ENCODE measurements around the gene PDLIM5.
"Not testable (repeated sequence)": the region's sequence is repeated elsewhere in the genome, so short reads cannot be mapped to it uniquely, and the experiment has no call there.

PDLIM5 gene

DNA sequence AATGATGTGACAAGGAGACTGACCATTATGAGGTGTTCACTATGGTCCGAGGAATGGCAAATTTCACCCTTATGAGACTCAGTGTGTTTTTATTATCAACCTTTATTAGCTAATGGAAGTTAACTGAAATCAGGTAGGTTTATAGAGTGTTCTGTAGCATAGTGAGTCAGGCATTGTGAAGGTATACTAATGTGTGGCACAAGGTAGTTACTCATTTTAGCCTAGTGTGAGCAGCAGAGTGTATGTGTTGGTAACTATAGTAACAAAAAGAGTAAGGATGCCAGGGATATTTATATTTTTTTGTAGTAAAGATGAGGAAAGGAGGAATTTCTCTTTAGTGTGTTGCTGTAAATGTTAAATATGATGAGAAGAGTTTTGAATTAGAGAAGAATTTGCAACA is 12.0 kb downstream of the PDLIM5 start:
- DNase-seq, result no peak

DNA sequence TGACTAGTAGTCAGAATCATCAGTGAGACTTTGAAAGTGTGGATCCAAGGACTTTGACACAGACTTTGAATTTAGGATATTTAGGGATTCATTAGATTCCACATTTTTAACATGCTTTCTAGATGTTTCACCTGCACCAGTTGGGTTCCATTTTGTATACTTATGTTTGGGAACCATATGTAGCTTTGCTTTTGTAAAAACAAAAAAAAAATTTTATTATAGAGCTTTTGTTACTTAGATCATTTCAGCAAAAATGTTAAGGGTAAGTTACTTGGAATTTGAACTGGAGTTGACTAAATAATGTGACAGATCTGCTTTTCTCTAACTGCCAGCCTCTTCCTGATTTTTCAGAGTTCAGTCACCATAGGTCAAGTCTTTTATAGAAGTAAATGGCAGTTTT is 14.6 kb downstream of the PDLIM5 start:
- no peak for DNase-seq

DNA sequence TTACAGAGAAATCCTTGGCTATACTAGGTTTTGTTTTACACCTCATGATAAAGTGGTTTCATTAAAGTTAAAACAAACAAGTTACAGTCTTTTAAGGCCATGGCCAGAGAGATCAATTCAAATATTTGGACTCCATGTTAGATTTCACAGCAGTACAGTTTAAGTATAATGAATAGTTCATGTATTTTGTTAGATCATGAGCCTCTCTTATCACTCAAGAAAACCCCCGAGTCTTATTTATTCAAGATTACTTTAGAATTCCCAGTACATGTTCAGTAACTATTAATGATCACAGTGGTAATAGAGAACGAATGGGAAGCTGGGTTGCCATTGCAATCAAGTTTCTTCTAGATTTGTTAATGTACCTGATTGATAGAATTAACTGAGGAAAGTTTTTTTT is 15.2 kb downstream of the PDLIM5 start:
- no peak for DNase-seq

DNA sequence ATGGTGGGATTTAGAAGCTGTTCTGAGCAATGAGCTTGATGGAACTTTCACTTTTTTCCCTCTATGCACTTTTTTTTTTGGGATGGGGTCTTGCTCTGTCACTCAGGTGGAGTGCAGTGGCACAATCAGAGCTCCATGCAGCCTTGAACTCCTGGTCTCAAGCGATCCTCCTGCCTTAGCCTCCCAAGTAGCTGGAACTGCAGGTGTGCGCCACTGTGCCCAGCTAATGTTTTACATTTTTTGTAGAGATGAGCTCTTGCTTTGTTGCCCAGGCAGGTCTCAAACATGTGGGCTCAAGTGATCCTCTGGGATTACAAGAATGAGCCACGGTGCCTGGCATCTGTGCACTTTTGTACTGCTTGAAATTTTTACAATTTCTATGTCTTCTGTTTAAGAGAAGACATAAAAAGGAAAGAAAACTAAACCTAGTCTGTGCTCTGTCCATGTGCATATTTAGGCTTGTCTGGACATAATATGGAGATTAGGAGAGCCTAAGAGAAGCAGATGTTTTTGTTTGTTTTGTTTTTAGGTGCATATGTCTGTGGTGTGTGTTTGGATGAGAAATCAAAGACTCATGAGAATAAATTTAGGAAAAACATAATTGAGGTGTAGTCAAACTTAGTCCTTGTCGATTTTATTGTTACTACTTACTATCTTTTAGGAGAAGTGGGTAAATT is 16.5 kb downstream of the PDLIM5 start:
- no peak for DNase-seq

DNA sequence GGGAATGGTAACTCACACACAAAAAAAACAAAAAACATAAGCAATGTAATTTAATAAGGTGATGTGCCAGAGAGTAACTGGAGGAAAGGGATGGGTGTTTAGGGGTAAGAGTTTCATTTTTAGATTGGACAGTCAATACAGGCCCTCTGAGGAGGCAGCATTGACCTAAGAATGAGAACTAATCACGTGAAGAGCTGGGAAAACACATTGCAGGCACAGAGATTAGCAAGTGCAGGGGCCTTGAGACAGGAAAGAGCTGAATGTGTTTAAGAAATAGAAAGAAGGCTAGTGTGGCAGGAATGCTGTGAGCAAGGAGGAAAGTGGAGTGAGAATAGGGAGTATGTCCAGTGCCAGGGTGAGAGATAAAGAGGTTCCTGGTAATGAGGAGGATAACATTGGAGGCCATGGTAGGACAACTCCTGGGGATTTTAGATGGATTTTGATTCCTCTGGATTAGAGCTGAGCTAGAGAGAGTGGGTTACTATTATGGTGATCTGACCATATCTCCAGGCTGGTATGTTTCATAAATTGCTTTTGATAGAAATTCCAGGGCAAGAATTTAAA is 17.6 kb downstream of the PDLIM5 start:
- DNase-seq, result no peak

DNA sequence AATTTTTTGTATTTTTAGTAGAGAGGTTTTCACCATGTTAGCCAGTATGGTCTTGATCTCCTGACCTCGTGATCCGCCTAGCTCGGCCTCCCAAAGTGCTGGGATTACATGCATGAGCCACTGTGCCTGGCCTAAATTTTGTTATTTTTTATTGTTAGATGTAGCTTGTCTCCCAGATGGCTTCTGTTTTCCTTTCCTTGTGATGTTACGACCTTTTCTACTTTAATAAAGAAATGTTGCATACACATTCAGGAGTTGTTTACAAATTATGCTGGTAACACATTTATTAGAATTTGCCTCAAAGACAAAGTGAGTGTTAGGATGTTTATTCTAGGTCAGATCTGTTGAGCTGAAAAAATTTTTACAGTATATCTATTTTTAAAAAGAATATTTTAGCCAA is 18.4 kb downstream of the PDLIM5 start:
- no peak for DNase-seq

DNA sequence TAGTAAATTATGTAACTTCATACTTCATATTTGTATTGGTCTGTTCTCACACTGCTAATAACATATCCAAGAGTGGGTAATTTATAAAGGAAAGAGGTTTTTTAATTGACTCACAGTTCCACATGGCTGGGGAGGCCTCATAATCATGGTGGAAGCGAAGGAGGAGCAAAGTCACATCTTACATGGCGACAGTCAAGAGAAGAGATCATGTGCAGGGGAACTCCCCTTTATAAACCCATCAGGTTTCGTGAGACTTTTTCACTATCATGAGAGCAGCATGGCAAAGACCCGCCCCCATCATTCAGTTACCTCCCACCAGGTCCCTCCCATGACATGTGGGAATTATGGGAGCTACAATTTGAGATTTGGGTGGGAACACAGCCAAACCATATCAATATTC is 19.0 kb downstream of the PDLIM5 start:
- DNase-seq, result not testable (repeated sequence)

DNA sequence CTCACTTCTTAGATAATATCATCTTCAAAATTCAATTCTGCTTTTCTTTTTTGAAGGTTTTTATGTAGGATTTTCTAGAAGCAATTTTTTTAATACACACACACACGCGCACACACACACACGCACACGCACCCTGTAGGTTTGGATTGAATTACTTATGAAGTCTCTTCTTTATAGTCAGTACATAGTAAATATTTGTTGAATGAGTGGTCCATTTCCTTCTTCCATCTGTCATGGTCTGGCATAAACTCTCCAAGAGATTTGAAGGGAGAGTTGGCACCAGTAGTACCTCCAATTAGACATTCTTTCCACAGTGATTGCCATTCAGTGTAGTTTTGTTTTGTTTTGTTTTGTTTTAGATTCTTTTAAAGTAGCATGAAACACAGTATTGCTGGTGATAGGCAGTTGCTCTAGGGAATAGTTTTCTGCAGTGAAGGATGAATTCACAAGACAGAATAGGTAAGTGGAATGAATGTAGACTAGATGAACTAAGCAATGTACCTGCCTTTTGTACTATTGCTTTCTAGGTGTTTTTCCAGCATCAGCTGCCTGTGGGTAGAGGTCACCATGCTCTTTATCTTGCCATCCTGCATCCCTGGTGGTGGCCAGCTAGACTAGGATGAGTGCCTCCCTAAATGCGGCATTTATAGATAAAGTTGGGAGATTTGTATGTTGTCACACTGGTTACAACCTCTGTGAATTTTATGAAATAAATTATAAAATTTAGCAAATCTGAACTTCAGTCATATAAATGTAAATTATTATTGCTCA is 20.5 kb downstream of the PDLIM5 start:
- peak; percentile 78 for DNase-seq

DNA sequence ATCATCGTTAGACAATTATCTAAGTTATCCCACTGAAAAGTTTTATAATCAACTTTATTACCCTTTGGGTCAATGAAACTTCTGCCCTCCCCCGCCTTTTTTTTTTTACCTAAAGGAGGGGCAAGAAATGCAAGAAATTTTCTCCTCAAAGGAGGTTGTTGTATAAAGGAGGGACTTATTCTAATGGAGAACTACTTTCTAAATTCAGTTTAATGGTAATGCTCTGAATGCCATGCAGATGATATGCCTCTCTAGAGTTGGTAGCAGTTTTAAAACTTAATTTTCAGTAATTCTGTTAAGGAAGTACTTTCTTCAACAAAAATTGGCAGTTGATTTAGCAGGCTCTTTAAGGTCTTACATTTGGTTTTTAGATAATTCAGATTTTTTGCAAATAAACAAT is 23.3 kb downstream of the PDLIM5 start:
- DNase-seq, result no peak

DNA sequence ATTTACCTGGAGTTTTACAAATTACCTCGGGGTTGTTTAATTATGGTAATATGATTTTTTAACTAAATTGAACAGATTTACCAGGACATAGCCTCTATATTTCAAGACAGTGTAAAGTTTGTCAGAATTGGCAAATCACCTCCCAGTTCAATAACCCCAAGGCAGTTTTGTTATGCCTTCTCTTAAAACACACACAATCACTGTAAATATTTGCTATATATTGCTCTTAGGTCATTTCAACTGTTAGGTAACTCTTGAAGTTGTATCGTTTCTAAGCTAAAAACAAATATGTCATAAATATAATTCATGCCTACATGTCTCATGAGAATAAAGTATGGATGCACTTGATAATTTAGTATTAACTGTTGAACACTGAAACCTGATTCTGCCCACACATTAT is 24.1 kb downstream of the PDLIM5 start:
- no peak for DNase-seq

DNA sequence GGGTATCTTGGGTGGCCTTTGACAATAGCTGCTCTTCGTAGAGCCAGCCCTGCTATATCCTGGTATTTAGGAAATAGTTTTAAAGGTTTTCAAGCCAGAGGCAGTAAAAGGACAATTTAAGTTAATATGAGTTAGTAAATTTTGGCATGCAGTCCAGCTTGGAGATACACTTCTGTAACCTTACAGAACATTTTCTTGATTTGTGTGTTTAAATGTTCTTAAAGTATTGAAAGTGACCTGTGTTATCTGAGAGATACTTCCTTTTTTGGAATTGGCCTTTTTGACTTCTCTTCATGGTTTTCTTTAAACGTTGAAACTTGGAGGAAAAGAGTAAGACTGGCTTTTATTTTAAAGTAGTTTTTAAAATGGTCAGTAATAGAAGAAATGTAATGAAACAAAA is 25.5 kb downstream of the PDLIM5 start:
- no peak for DNase-seq

DNA sequence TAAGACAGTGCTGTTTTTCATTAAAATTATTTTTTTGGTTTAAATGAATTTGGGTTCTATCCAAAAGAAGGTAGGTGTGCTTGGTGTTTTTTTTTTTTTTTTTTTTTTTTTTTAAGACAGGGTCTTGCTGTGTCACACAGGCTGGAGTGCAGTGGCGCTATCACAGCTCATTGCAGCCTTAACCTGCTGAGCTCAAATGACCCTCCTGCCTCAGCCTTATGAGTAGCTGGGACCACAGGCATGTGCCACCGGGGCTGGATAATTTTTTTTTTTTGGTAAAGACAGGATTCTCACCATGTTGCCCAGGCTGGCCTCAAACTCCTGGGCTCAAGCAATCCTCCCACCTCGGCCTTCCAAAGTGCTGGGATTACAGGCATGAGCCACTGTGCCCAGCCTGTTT is 27.1 kb downstream of the PDLIM5 start:
- not testable (repeated sequence) for DNase-seq

DNA sequence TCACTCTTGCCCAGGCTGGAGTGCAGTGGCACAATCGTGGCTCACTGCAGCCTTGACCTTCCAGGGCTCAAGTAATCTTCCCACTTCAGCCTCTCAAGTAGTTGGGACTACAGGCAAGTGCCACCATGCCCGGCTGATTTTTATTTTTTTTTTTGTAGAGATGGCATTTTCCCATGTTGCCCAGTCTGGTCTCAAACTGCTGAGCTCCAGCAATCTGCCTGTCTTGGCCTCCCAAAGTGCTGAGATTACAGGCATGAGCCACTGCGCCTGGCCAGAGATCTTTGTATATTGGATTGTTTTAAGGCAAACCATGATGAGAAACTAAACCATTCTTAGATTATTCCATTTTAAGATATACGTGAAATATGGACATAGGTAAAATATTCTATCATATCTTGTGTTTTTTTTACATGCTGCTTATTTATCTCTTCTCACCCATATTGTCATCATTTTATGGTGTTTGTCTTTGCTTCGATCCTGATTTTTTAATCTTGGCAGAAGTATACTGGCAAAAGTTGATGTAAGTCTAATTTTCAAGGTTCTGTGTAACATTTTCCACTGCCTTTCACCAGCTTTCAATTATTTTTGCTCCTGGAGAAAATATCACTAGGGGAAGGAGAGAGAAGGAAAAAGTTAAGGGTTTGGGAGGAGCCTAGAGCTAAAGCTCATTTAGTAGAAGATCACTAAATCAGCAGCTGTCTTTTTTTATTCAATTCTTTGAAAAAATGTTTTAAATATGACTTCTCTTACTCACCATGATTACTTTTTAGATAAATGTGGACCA is 27.8 kb downstream of the PDLIM5 start:
- DNase-seq, result no peak

DNA sequence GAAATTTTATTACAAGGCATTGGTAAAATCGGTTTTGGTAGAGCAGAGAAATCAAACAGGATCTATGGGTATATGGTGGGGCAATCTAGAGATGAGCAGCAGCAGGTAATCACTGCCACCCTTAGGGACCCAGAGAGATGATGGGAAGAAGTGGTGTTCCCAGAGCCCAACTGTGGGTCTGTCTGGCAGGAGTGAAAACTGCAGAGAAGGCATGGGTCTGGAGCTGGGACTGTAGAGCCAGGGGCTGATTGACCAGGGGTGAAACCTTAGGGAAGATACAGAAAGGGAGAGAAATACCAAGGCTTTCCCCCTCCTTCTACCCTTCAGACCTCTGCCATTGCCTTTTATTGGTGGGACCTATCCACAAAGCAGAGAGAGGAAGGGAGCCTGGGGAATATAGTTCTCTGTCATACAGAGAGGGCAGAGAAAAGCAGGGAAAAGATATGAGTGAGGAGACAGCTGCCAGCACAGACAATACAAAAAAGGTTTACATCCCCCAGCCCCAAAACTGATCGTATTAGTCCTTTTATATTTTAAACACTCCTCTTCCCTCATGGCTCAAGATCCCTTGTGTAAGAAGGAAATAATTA is 28.7 kb downstream of the PDLIM5 start:
- no peak for DNase-seq

DNA sequence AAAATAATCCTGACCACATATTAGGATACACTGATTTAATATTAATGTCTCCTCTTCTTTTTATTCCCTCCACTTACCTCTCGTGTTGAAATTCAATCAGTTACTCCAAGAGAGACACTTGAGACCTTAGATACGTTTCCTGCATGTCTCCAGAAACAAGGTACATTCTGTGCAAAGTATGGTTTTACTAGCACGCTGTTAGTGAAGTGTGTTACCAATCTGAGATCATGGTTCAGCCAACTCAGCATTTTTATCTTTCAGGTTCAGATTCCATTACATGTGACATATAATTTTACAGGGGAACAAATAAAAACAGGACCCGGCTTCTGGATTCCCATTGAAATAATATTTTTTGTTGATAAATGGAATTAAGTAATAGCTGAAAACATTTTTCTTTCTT is 32.2 kb downstream of the PDLIM5 start:
- DNase-seq, result no peak

DNA sequence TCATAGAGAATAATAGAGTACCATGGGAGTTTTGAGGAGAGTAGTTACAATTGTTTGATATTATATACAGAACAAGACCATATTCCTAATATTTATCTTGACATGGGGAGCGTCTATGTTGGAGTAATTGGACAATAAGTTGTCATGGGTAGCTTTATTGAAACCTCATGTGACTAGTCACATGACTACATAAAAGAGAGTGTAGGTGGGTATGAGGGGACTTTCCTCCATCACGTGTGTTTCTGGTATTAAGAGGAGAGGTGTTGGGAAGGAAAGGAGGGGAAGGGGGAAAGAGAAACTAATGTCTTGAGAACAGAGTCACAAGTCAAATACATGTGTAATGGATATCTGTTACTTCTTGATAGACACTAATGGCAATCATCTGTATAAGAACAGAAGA is 33.1 kb downstream of the PDLIM5 start:
- no peak for DNase-seq

DNA sequence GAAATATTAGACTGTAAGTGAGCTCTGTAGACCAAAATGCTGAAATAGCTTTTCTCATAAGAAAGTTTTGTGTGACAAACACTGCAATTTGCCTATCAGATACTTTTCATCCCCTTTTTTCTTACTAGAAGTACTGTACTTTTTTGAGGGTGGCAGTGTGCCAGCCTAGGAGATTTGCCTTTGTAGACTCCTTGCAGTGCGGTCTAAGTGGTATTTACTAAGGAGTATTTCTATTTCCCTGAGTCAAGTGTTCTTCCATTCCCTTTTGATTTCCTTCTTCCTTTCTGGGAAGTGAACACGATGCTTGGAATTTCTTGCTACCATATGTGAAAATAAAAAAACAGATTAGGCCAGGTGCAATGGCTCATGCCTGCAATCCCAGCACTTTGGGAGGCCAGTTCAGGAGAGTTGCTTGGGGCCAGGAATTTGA is 34.6 kb downstream of the PDLIM5 start:
- no peak for DNase-seq

DNA sequence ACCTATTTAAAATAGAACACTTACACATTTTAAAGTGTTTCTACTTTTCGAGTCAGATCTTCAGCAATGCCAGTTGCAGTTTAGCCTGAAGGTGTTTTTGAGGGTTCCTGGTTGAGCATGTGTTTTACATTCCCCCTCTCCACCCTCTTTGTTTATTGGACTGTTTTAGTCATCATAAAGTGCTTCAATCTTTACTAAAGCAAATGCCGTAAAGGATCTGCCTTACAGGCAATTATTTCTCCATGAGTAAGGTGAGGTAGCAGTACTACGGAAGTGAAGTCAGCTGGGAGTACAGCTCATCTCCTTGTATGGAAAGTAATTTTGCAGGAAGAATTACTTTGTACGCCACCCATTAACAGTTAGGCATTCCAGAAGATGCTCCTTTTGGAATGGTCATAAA is 36.9 kb downstream of the PDLIM5 start:
- DNase-seq, result no peak

DNA sequence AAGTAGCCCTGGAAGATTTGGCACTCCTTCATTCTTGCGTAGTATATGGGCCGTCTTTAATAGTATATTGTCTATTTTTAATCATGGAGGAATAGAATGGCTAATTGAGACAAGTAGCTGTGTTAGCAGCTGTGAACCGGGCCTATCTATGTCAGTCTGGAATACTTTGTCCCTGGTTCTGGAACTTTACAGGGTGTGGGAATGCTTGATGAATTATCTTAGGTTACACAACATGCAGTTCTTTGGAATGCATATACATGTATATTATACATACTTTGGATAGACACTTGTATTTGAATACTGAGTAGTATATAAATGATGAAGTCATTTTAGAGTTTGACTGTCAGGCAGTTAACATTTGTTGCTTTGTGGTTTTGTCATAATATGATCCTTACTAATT is 37.4 kb downstream of the PDLIM5 start:
- no peak for DNase-seq

DNA sequence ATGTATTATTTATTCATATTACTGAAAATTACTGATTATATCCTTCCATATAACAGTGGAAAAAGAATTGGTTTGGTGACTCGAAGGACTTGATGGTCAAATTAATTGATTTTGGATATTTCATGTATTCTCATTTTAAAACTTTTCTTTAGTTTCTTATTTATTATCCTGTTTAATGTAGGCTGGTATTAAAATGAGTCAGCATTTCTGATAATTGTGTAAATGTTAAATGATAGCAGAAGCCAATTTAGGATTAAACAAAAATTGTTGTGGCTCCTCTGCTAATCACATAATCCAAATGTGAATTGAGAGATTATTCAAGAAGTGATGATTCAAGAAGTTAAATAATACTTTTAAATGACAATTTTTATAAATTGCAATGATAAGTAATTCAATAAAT is 38.7 kb downstream of the PDLIM5 start:
- DNase-seq, result no peak

DNA sequence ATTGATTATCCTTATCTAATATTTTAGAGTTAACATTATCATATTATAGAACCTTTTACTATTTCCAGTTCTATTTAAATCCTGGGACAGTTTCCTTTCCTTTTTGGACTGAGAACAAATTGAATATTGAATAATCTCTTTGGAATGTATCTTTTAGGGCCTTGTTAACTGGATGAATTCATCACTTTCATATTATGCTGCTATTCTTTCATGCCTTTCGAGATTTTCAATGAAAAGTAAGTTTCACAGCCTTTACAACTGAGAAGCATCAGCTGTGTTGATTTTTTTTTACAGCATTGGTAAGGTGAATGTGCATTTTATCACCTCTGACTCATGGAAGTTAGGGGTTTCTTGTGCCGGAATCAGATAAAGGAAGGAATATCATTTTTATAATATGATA is 39.6 kb downstream of the PDLIM5 start:
- no peak for DNase-seq

DNA sequence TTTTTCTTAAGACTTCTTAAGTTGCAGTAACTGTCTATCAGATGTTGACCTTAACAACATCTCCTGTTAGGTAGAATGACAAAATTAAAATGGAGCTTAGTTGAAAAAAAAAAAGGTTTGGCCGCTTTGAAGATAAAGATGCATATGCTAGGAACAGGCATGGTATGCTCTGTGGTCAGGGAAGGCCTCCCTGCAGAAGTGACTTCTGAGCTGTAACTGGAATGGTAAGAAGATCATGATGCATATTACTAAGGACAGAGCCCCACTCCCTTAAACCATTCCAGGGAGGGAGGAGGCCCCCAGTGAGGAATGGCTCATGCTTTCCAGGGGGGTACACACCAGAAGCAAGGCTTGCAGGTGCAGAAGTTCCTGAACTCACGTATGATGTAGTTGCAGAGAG is 43.7 kb downstream of the PDLIM5 start:
- no peak for DNase-seq

DNA sequence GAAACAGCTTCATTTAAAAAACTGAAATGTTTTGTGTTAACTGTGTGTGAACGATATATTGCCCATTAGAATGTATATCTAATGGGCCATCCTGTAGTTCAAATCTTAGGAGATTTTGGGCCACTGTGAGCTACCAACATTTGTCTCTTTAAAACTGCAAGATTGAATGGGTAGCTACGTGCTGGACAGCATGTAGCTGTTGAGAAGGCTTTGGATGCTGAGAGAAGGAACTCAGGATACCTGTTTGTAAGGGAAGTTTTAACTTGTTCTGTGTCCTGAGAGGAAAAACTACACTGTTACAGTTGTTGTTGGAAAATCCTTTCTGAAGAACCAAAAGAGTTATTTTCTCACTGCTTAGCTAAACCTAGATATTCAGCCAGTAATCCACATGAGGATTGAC is 45.9 kb downstream of the PDLIM5 start:
- no peak for DNase-seq

Measured in NCI-H2029 treated with DMSO at 0.1 percent for 48 hours (cell line).